OCI-M2 (cell line): ENCODE results near the gene CAPS2.
"Not testable (repeated sequence)": the region's sequence is repeated elsewhere in the genome, so short reads cannot be mapped to it uniquely, and the experiment has no call there.

Experiments
- DNase-seq: peaks from one replicate; lab custom pipeline; 2025; ENCODE audit not compliant: unreplicated experiment; lab: John Stamatoyannopoulos, UW

CAPS2 gene

GRCh38 chr12:75329918-75330826 is at the start of gene CAPS2:
Gene CAPS2 (minus strand): TSS chr12:75330324. CDS start chr12:75326498, 3,826 bp downstream.
- DNase-seq, result peak; percentile 73

DNA sequence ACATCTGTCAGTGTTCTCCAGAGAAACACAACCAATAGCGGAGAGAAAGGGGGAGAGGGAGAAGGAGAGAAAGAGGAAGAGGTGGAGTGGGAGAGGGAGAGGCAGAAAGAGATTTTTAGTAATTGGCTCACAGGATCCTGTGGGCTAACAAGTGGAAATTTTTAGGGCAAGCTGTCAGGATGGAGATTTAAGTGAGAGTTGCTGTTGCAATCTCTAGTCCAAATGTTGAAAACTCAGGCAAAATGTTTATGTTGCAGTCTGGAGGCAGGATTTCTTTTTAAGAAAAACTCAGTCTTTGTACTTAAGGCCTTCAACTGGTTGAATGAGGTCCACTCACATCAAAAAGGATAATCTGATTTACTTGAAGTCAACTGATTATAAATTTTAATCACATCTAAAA is 48.2 kb upstream of the CAPS2 start:
- DNase-seq, result no peak

DNA sequence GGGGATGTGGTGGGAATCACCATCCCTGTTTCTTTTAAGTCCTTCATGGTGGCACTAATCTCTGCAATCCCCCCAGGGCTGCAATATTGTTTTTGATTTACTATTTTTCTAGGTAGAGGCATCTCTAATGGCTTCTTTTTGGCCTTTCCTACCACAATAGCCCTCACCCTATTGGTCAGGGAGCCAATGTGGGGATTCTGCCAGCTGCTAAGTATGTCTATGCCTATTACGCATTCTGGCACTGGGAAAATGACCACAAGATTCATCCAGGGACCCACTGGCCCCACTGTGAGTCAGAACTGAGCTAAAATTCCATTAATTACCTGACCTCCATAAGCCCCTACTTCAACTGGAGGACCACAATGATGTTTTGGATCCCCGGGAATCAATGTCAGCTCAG is 44.8 kb upstream of the CAPS2 start:
- DNase-seq, result no peak

DNA sequence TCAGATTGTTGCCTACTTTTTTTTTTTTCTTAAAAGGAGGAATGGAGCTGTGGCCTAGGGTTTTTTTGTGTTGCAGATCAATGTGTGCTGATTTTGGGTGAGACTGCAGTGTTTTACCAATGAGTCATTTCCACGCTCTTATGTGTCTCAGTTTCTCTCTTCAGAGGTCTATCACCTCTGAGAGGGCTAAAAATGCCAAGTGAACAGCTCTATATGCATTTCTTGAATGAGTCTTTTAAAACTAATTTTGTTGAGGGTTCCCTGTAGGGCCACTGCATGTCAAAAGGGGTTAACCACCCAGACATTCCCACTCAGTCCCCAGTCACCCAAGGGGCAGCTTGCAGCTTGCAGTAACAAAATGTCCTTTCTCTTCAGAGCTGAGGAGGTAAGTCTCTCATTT is 36.5 kb upstream of the CAPS2 start:
- DNase-seq, result no peak

- no peak for DNase-seq
These were observed 34.8 kb upstream of the CAPS2 start for GRCh38 chr12:75364919-75365318.

DNA sequence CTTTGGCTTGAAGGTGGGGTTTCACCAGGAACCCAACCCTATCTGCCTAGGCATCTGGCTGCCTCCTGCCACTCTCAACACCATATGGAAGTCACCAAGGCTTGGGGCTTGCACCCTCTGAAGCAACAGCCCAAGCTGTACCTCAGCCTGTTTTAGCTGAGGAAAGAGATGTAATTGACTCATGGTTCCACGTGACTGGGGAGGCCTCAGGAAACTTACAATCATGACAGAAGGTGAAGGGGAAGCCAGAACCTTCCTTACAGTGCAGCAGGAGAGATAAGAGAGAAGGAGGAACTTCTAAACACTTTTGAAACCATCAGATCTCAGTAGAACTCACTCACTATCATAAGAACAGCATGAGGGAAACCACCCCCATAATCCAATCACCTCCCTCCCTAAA is 31.3 kb upstream of the CAPS2 start:
- DNase-seq, result no peak

- no peak for DNase-seq
These were observed 30.8 kb upstream of the CAPS2 start for GRCh38 chr12:75360920-75361319.

DNA sequence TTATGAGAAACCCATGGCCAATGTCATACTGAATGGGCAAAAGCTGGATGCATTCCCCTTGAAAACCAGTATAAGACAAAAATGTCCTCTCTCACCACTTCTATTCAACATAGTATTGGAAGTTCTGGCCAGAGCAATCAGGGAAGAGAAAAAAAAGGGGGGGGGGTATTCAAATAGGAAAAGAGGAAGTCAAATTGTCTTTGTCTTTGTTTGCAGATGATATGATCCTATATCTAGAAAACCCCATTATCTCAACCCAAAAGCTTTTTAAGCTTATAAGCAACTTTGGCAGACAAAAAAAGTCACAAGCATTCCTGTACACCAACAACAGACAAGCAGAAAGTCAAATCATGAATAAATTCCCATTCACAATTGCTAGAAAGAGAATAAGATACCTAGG is 23.9 kb upstream of the CAPS2 start:
- DNase-seq, result no peak

DNA sequence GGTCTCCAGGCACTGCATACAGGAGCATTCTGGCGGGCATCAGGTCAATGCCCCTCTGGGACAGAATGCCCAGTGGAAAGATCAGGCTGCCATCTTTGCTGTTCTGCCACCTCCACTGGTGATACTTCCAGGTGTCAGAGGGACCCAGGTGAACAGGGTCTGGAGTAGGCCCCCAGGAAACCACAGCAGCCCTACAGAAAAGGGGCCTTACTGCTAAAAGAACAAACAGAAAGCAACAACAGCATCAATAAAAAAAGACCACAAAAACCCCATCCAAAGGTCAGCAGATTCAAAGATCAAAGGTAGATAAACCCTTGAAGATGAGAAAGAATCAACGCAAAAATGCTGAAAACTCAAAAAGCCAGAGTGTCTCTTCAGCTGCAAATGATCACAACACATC is 20.3 kb upstream of the CAPS2 start:
- DNase-seq, result no peak

DNA sequence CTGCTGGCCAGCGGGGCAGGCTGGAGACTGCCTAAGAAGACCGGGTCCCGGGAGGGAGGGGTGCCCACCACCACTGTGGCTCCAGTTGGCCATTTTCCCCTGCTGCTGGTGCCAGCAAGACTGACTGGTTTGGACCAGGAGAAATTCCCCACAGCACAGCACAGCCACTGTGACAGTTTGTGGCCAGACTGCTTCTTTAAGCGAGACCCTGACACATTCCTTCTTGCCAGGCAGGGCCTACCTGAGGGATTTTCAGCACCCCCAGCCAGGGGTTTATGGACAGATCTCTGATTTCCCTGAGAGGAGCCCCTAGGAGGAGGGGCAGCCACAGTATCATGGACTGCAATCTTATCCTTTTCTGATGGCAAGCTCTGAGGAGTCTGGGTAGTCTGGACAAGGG is 19.8 kb upstream of the CAPS2 start:
- no peak for DNase-seq

- not testable (repeated sequence) for DNase-seq
These were observed 16.1 kb upstream of the CAPS2 start for GRCh38 chr12:75346215-75346614.

DNA sequence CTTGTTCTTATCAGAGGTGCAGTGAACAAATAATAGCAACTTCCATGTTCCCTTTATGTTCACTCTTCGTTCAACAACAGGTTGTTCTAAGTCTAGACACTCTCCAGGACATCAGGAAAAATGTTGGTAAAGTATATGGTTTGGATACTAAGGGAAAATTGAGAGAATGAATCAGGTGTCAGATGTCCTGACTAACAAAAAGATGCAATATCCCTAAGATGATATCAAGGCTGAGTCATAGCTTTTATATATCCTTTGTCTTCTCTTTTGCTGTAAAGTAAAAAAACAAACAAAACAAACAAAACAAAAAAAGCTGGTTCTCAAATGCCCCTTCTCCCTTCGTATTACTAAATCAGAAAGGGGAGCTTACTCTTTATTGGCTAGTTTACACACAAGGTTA is 15.4 kb upstream of the CAPS2 start:
- no peak for DNase-seq

DNA sequence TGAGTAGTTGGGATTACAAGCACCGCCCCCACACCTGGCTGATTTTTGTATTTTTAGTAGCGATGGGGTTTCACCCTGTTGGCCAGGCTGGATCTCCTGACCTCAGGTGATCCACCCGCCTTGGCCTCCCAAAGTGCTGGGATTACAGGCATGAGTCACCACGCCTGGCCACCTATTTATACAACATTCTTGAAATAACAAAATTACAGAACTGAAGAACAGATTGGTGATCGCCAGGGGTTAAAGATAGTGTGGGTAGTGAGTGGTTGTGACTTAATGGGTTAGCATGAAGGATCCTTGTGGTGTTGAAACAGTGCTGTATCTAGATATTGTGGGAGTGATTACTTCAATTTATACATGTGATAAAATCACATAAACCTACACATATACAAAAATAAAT is 11.7 kb upstream of the CAPS2 start:
- no peak for DNase-seq

DNA sequence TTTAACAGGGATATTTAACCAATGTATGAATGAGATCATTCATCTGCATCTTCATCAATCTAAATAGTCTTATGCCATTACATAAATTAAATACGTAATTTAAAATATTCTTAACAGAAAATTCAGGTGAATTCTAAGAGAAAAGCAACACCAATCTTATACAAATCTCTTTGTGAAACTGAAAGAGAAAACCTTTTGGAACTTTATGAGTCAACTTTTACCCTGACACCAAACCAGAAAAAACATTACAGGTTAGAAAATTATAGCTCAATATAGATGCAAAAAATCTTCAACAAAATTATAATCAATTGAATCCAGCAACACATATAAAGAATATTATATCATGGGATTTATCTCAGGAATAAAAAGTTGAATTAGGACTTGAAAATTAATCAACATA is 7.8 kb upstream of the CAPS2 start:
- no peak for DNase-seq

DNA sequence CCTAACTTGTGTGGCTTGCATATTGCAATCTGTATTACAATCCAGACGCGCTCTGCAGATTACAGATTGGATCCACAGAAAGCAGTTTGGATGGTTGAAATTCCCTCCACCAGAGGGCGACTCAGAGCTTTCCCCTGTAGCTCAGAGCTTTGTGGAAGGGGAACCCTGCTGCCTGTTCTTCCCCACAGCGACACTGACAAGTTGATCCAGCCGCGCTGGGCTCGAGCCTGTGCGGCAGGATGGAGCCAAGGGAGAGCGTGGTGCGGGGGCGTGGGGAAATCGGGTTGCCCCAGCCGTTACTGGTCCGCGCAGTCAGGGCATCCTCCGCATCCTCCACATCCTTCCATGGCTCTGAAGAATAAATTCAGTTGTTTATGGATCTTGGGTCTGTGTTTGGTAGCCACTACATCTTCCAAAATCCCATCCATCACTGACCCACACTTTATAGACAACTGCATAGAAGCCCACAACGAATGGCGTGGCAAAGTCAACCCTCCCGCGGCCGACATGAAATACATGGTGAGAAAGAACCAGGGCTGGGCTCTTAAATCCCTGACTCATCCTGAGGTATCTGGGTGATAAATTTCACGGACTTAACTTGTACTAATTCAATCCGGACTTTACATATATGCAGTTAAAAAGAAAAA is 4.4 kb upstream of the CAPS2 start, which contains the start of gene GLIPR1L1:
Gene GLIPR1L1 (plus strand): TSS at position 287 of the 647 bp plus-strand sequence. CDS start 59 bp downstream, at position 346.
- peak; percentile 82 for DNase-seq

DNA sequence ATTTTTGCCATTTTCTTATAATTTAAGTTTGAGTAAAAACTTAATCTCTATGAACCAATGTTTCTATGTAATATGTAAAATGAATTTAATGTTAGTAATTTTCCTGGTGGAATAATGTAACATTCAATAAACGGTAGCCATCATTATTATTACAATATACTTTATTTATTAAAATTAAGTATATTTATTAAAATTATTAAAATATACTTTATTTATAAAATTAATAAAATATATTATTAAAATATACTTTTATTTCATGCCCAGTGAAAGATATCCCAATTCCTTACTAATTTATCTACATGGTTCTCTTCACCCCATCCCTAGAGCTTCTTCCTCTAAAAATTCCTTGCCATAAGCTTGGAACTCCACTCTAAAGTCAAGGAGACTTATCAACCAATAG is 2.5 kb downstream of the CAPS2 start:
- no peak for DNase-seq

- DNase-seq, result no peak
These were observed 6.5 kb downstream of the CAPS2 start for GRCh38 chr12:75323663-75324062.

- no peak for DNase-seq
These were observed 7.7 kb downstream of the CAPS2 start for GRCh38 chr12:75322464-75322863.

DNA sequence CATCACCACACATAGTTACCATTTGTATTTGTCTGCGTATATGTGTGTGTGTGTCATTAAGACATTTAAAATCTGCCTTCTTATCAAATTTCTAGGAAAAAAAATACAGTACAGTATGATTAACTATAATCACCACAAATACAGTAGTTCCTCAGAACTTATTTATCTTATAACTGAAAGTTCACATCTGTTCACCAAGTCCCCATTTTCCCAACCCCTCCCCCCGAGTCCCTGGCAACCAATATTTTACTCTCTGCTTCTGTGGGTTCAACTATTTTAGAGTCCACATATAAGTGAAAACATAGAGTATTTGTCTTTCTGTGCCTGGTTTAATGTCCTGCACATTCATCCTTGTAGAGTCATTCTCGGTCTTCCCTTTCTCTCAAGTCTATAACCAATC is 12.3 kb downstream of the CAPS2 start:
- DNase-seq, result no peak

DNA sequence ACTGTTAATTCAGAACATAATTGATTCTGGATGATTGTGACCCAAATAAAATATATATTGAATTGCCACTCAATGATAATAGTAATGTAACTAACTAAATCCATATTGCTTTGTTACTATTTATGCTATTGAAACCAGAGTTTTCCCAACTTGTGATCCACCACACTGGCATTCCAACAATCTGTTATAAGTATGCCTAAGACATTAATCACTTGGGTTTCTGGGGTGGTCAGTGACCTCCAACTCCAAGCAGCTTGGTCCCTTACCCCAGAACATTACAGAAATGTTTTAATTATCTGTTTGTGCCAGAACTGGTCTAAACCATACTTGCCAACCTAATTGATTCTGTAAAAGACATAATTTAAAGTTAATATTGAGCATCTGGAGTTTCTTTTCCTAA is 14.6 kb downstream of the CAPS2 start:
- DNase-seq, result no peak

GRCh38 chr12:75311369-75311768 is 18.8 kb downstream of the CAPS2 start:
- DNase-seq, result no peak

GRCh38 chr12:75308279-75308678 is 21.8 kb downstream of the CAPS2 start:
- DNase-seq, result no peak
